ENCODE results near the gene LRCH1.
A peak's percentile ranks its signal among the peaks of the same experiment; 100 is the strongest.

The LRCH1 gene

DNA sequence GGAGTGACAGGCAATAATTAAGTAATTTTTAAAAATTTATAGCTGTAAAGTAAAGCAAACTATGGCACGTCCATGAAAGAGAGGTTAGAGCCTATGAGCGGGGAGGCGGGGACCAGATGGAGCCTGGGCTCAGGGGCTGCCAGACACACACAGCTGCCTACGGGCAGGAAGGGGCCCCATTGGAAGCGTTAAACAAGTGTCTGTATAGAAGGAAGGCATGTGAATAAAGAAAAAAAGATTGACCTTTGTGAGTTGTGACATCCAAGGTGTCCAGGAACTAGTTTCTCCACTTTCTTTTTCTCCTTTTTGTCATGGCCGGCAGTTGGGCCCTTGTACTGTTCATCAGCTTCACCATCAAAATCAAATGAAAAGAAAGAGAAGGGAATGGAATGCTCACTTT is 56.8 kb downstream of the LRCH1 start:
- H3K4me3 ChIP-seq (ENCODE audit: low read depth, low read length): no peak overlapping the region
- TF ChIP-seq, protein P1, sequence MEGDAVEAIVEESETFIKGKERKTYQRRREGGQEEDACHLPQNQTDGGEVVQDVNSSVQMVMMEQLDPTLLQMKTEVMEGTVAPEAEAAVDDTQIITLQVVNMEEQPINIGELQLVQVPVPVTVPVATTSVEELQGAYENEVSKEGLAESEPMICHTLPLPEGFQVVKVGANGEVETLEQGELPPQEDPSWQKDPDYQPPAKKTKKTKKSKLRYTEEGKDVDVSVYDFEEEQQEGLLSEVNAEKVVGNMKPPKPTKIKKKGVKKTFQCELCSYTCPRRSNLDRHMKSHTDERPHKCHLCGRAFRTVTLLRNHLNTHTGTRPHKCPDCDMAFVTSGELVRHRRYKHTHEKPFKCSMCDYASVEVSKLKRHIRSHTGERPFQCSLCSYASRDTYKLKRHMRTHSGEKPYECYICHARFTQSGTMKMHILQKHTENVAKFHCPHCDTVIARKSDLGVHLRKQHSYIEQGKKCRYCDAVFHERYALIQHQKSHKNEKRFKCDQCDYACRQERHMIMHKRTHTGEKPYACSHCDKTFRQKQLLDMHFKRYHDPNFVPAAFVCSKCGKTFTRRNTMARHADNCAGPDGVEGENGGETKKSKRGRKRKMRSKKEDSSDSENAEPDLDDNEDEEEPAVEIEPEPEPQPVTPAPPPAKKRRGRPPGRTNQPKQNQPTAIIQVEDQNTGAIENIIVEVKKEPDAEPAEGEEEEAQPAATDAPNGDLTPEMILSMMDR (conservative IDR thresholded peaks at IDR 0.05; ENCODE audit: low read depth, low read length): no peak
- no peak for DNase-seq (ENCODE audit: low read depth)

DNA sequence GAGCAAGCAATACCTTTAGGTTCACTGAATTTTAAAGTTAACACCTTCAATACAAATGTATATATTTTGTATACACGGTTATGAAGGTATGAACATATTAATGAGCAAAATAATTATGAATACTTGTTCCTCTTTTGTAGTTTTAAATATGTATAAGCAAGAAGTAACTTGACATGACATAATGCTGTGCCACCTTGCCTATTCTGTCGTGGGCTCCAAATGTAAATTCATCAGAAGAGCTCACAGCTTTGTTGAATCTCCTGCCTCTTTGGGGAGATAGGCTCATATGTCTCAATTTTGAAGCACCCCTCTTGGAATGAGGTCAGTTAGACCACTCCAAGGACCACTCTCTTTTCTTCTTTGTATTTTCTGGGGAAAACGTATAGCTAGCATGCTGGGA is 59.3 kb downstream of the LRCH1 start:
- DNase-seq (ENCODE audit: low read depth): no peak
- no peak overlapping the region for H3K4me3 ChIP-seq (ENCODE audit: low read depth, low read length)
- TF ChIP-seq, protein P1 (conservative IDR thresholded peaks at IDR 0.05; ENCODE audit: low read depth, low read length): no peak

DNA sequence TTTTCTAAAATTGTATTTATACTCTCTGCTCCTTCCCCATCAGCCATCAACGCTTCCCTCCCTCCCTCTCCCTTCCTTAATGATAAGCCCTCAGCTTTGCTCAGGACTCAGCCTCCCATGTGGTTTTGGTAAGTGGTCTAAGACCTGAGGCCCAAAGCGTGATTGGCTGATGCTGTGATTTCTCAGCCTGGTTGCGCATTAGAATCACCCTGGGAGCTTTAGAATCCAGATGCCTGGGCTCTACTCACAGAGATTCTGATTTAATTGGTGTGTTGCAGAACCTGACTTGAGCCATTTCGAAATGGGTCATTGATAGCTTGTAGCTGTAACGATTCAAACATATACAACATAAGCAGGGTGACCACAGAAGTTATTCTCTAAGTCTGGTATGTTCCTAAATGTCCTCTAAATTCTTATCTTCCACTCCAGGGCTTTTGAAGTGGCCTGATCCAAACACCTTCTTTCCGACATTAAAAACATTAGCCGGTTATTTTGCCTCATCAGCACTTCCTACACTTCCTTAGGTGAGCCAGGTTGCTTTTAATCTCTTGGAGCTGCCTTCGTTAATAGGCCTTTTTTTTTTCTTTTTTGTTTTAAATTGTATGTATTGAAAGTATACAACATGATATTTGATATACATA is 60.6 kb downstream of the LRCH1 start:
- TF ChIP-seq, protein P1 (conservative IDR thresholded peaks at IDR 0.05; ENCODE audit: low read depth, low read length): no peak
- no peak overlapping the region for H3K4me3 ChIP-seq (ENCODE audit: low read depth, low read length)
- DNase-seq (ENCODE audit: low read depth): no peak

DNA sequence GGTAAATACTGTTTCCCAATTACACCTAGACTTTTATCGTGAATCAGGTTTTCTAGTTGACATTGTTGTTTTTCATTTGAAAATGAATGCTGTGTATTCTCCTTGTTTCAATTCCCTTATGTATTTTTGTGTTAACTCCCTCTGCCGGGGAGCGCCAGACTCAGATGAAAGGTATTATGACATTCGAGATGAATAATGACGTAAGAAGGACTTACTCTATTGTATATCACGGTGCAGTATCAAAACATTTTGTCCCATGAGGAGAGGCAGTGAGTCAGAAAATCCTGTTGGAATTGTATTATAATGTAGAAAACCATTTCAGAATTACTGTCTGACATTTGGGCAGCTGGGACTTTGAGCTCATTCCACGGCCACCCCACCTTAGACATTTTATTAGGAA is 61.6 kb downstream of the LRCH1 start:
- peak; percentile 87 for DNase-seq (ENCODE audit: low read depth)
- H3K4me3 ChIP-seq (ENCODE audit: low read depth, low read length): no peak overlapping the region
- TF ChIP-seq, protein P1 (conservative IDR thresholded peaks at IDR 0.05; ENCODE audit: low read depth, low read length): peak; percentile 57

DNA sequence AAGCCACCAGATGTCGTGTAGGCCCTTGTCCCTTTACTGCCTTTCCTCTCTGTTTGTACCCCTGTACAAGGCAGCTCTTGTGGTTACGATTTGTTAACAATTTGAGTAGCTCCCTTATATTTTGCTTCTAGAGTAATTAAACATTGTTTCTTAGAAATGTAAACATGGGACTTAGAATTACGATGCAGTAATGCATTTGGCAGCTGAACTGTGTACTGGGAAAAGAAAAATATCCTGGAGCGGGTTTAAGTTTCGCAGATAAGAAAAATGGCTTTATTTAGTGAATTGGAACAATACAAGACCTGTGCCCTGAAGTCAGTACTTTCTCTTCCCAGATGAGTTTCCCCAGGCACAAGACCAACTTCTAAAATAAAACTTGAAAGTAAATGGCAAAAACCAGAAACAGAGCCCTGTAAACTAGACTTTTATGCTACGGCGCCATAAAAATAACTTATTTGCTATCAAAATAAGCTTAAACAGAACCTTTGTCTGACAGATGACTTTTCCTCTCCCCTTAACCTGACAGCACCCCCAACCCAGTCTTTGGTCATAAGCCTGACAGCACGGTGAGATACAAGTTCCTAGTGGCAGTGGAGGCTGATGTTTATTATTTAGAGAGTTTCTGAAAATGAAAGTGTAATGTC is 63.0 kb downstream of the LRCH1 start:
- peak; percentile 49 for DNase-seq (ENCODE audit: low read depth)
- TF ChIP-seq, protein P1 (conservative IDR thresholded peaks at IDR 0.05; ENCODE audit: low read depth, low read length): no peak
- peak overlapping the region; percentile 45 for H3K4me3 ChIP-seq (ENCODE audit: low read depth, low read length)

DNA sequence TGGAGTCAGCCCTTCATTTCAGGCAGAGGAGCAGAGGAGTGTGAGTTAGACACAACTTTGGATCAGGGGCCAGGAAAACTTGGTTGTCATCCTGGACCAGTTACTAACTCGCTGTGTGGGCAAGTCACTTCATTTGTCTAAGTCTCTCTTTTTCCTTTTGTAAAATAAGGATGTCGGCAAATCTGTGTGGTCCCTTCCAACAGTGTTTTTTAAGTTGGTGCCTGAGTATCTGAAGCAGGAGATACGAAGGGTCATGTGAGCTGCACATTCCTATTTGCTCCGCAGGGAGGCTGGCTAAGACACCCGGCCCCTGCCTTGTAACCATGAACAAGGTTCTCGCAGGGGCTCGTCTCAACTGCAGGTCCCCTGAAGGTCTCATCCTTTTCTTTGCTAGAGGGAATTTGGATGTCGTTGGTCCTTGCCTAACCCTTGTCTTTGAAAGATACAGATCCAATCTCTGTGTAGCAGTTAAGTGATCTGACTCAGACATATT is 64.3 kb downstream of the LRCH1 start:
- TF ChIP-seq, protein P1 (conservative IDR thresholded peaks at IDR 0.05; ENCODE audit: low read depth, low read length): no peak
- no peak overlapping the region for H3K4me3 ChIP-seq (ENCODE audit: low read depth, low read length)
- DNase-seq (ENCODE audit: low read depth): no peak

DNA sequence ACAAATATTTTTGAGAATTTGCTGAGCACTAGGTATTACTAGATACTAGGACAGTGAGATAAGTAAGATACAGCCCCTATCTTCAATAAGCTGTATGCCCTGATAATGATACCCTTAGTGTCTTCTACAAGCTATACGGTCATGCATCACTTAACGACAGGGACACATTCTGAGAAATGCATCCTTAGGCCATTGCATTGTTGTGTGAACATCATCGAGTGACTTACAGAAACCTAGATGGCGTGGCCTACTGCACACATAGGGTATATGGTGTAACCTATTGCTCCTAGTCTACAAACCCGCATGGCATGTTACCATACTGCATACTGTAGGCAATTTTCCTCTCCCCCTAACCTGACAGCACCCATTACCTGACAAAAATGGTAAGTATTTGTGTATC is 64.9 kb downstream of the LRCH1 start:
- no peak for DNase-seq (ENCODE audit: low read depth)
- no peak overlapping the region for H3K4me3 ChIP-seq (ENCODE audit: low read depth, low read length)
- TF ChIP-seq, protein P1 (conservative IDR thresholded peaks at IDR 0.05; ENCODE audit: low read depth, low read length): no peak

Data from choroid plexus epithelial cell (primary cell).